Measurements from ENCODE around the gene KRTAP4-1. TPM values are rescaled to one million over a fixed set of nuclear protein-coding genes. Genes with fewer than 3 reads are reported as not detected.

KRTAP4-1 gene
- total RNA-seq, 1 experiment from 2014 or later, result not detected

DNA sequence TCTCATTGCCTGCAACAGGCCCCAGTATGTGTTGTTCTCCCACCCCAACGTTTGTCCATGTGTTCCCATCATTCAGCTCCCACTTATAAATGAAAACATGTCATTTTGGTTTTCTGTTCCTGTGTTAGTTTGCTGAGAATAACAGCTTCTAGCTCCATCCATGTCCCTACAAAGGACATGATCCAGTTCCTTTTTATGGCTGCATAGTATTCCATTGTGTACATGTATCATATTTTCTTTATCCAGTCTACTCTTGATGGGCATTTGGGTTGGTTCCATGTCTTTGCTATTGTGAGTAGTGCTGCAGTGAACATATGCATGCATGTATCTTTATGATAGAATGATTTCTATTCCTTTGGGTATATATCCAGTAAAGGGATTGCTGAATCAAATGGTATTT, 31.0 kb upstream of the KRTAP4-1 start:
- POLR2A ChIA-PET (ENCODE audit: unreplicated experiment), result no interaction called here
- no TSS peak for BruUV-seq (replicated peaks)
- no peaks in the 10 kb centered on the region for H3K36me3 ChIP-seq (ENCODE audit: low read depth)
- H3K4me3 ChIP-seq, result no peak overlapping the region
- H3K79me2 ChIP-seq (ENCODE audit: low read depth), result no peaks in the 10 kb centered on the region
- no peak for DNase-seq
- H3K4me1 ChIP-seq (replicated peaks; ENCODE audit: insufficient read depth), result peaks cover 33% of the 10 kb centered on the region
- H3K9me2 ChIP-seq (ENCODE audit: insufficient read depth), result no peaks in the 10 kb centered on the region
- intact Hi-C loops (cut with micrococcal nuclease; ENCODE audit: unreplicated experiment), result no loop called here
- peaks cover 27% of the 10 kb centered on the region for H3F3A ChIP-seq (ENCODE audit: insufficient read depth, low read depth)
- CTCF ChIA-PET, result no interaction called here
- no peak overlapping the region for H3K27ac ChIP-seq
- no peak overlapping the region for H3K4me2 ChIP-seq
- H3K9me3 ChIP-seq (ENCODE audit: insufficient read depth, low read depth), result peaks cover 3% of the 10 kb centered on the region; the same call in 1 of the 2 replicates
- no peaks in the 10 kb centered on the region for H3K27me3 ChIP-seq (ENCODE audit: insufficient read depth, low read depth)
- TF ChIP-seq, protein P1, sequence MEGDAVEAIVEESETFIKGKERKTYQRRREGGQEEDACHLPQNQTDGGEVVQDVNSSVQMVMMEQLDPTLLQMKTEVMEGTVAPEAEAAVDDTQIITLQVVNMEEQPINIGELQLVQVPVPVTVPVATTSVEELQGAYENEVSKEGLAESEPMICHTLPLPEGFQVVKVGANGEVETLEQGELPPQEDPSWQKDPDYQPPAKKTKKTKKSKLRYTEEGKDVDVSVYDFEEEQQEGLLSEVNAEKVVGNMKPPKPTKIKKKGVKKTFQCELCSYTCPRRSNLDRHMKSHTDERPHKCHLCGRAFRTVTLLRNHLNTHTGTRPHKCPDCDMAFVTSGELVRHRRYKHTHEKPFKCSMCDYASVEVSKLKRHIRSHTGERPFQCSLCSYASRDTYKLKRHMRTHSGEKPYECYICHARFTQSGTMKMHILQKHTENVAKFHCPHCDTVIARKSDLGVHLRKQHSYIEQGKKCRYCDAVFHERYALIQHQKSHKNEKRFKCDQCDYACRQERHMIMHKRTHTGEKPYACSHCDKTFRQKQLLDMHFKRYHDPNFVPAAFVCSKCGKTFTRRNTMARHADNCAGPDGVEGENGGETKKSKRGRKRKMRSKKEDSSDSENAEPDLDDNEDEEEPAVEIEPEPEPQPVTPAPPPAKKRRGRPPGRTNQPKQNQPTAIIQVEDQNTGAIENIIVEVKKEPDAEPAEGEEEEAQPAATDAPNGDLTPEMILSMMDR (conservative IDR thresholded peaks at IDR 0.05), result no peak
- TF ChIP-seq EZH2 (IDR thresholded peaks at IDR 0.05; ENCODE audit: low read depth), result no peak
- no peak overlapping the region for H2AFZ ChIP-seq
- H4K20me1 ChIP-seq (ENCODE audit: insufficient read depth), result no peaks in the 10 kb centered on the region

DNA sequence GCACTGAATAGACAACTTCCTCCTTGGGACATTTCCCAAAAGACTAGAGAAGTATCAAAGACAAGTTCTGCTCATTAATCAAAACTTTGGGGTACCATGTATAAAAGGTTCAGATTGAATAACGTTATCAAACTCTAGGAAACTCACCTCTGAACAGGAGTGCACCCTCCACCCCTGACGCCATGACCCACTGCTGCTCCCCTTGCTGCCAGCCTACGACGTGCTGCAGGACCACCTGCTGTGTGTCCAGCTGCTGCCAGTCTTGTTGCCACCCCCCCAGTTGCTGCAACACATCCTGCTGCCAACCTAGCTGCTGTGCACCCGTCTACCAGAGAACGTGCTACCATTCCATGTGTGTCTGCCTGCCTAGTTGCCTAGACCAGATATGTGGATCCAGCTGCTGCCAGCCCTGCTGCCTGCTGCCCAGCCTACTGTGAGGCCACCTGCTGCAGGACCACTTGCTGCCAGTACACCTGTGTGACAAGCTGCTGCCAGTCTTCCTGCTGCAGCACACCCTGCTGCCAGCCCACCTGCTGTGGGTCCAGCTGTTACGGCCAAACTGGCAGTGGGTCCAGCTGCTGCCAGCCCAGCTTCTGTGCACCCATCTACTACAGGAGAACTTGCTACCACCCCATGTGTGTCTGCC, 27.9 kb upstream of the KRTAP4-1 start:
- H3K9me3 ChIP-seq (ENCODE audit: insufficient read depth, low read depth), result no peaks in the 10 kb centered on the region; the same call in none of the 2 replicates
- H3F3A ChIP-seq (ENCODE audit: insufficient read depth, low read depth), result peaks cover 27% of the 10 kb centered on the region
- POLR2A ChIA-PET (ENCODE audit: unreplicated experiment), result interaction anchor here (0.6 kb wide), 1 partner anchor 37 kb away, joined by 3 read pairs; no protein-coding TSS in a partner anchor
- intact Hi-C loops (cut with micrococcal nuclease; ENCODE audit: unreplicated experiment), result no loop called here
- no peaks in the 10 kb centered on the region for H3K27me3 ChIP-seq (ENCODE audit: insufficient read depth, low read depth)
- peaks cover 33% of the 10 kb centered on the region for H3K4me1 ChIP-seq (replicated peaks; ENCODE audit: insufficient read depth)
- no peak overlapping the region for H2AFZ ChIP-seq
- H3K4me2 ChIP-seq, result peak overlapping the region; percentile 41
- CTCF ChIA-PET, result no interaction called here
- no peaks in the 10 kb centered on the region for H3K36me3 ChIP-seq (ENCODE audit: low read depth)
- no peaks in the 10 kb centered on the region for H4K20me1 ChIP-seq (ENCODE audit: insufficient read depth)
- H3K79me2 ChIP-seq (ENCODE audit: low read depth), result no peaks in the 10 kb centered on the region
- no peaks in the 10 kb centered on the region for H3K9me2 ChIP-seq (ENCODE audit: insufficient read depth)
- BruUV-seq (replicated peaks), result no TSS peak
- H3K27ac ChIP-seq, result peak overlapping the region; percentile 83
- peak in 1 of 2 experiments; percentile 4 for DNase-seq
- H3K4me3 ChIP-seq, result no peak overlapping the region
- no peak for TF ChIP-seq EZH2 (IDR thresholded peaks at IDR 0.05; ENCODE audit: low read depth)
- TF ChIP-seq, protein P1 (conservative IDR thresholded peaks at IDR 0.05), result no peak

DNA sequence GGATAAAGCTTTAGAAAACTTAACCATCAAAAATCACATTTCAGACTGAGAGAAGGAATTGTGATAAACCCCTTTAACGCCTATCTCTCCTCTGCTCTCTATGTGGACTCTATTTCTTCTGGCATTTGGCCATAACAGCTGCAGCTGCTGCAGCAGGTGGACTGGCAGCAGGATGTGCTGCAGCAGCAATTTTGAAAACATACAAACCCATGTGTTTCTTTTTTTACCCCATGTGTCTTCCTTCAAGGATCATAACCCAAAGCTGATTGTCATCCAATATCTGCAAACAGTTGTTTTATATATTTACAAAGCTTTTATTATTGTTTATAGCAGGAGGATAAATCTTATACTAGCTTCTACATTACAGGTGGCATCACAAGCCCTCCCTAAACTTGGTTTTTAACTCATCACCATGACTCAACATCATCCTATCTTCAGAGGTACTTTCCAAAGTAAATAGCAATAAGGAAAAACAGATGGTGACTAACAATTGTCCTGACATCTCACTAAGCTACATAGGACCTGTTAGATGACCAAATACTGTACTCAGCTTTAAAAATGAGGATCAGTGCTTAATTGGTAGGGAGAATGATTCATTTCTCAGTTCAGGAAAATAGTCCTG, 27.2 kb upstream of the KRTAP4-1 start:
- ChIA-PET CTCF (interaction anchor here (0.5 to 0.6 kb wide), 2 partner anchors 22 to 515 kb away, joined by 3 to 4 read pairs; no protein-coding TSS in a partner anchor), POLR2A (ENCODE audit: unreplicated experiment) (interaction anchor here (0.6 kb wide), 1 partner anchor 163 kb away, joined by 3 read pairs; no protein-coding TSS in a partner anchor)
- H3K4me3 ChIP-seq, result no peak overlapping the region
- no peaks in the 10 kb centered on the region for H4K20me1 ChIP-seq (ENCODE audit: insufficient read depth)
- H3K79me2 ChIP-seq (ENCODE audit: low read depth), result no peaks in the 10 kb centered on the region
- TF ChIP-seq, protein P1 (conservative IDR thresholded peaks at IDR 0.05), result no peak
- TF ChIP-seq EZH2 (IDR thresholded peaks at IDR 0.05; ENCODE audit: low read depth), result no peak
- intact Hi-C loops (cut with micrococcal nuclease; ENCODE audit: unreplicated experiment), result no loop called here
- BruUV-seq (replicated peaks), result no TSS peak
- H3K27me3 ChIP-seq (ENCODE audit: insufficient read depth, low read depth), result no peaks in the 10 kb centered on the region
- peaks cover 33% of the 10 kb centered on the region for H3K4me1 ChIP-seq (replicated peaks; ENCODE audit: insufficient read depth)
- no peaks in the 10 kb centered on the region for H3K9me2 ChIP-seq (ENCODE audit: insufficient read depth)
- no peaks in the 10 kb centered on the region for H3K36me3 ChIP-seq (ENCODE audit: low read depth)
- H3K9me3 ChIP-seq (ENCODE audit: insufficient read depth, low read depth), result no peaks in the 10 kb centered on the region; the same call in none of the 2 replicates
- H3F3A ChIP-seq (ENCODE audit: insufficient read depth, low read depth), result peaks cover 27% of the 10 kb centered on the region
- DNase-seq, result peak; percentile 2 to 84
- peak overlapping the region; percentile 41 for H3K4me2 ChIP-seq
- H3K27ac ChIP-seq, result peak overlapping the region; percentile 83
- no peak overlapping the region for H2AFZ ChIP-seq

Data from PC-9 (cell line).